Measurements from ENCODE around the gene RPA1.

RPA1 gene

GRCh38 chr17:1830288-1830687, 483 bp downstream of the RPA1 start:
- no peak overlapping the region for H4K8ac ChIP-seq (ENCODE audit: low read depth, low read length)
- H3K14ac ChIP-seq (ENCODE audit: low read length), result no peak overlapping the region
- no peaks in the 10 kb centered on the region for H3K27me3 ChIP-seq (ENCODE audit: control insufficient read depth in 3 of 3, insufficient read depth in 3 of 3, low read depth in 1 of 3, low read length in 3 of 3)
- peak overlapping the region; percentile 88 for H3K18ac ChIP-seq (ENCODE audit: low read length)
- H3K9ac ChIP-seq (ENCODE audit: low read depth, low read length, poor library complexity), result peak overlapping the region; percentile 89
- no peaks in the 10 kb centered on the region for H3K9me3 ChIP-seq (replicated peaks in 1 of 2; ENCODE audit: control insufficient read depth in 2 of 2, insufficient read depth in 1 of 2, low read depth in 1 of 2, low read length in 2 of 2)
- peak overlapping the region; percentile 100 for H2AFZ ChIP-seq (ENCODE audit: low read length)
- peak overlapping the region; percentile 90 to 99 for H3K4me3 ChIP-seq (ENCODE audit: low read length in 2 of 2)
- no peak overlapping the region for H3K4ac ChIP-seq (ENCODE audit: low read length)
- no peak overlapping the region for H2BK15ac ChIP-seq (ENCODE audit: low read length)
- H2BK120ac ChIP-seq (ENCODE audit: low read depth, low read length), result no peak overlapping the region
- H3K4me2 ChIP-seq (ENCODE audit: insufficient read depth, low read length, poor library complexity, severe bottlenecking), result peak overlapping the region; percentile 80
- no peak overlapping the region for H2AK5ac ChIP-seq (ENCODE audit: low read depth, low read length)
- H3K4me1 ChIP-seq (ENCODE audit: control insufficient read depth in 2 of 2, insufficient read depth in 1 of 2, low read depth in 1 of 2, low read length in 2 of 2), result peaks cover 3 to 11% of the 10 kb centered on the region in 2 donors
- peaks cover 2% of the 10 kb centered on the region for H3K79me1 ChIP-seq (ENCODE audit: low read depth, low read length)
- no peak overlapping the region for H2BK5ac ChIP-seq (ENCODE audit: low read length)
- H2BK12ac ChIP-seq (ENCODE audit: low read length), result no peak overlapping the region
- no peak overlapping the region for H3K23ac ChIP-seq (ENCODE audit: low read depth, low read length, poor library complexity)
- no peak overlapping the region for H3K27ac ChIP-seq (replicated peaks; ENCODE audit: low read length)
- H3K36me3 ChIP-seq (replicated peaks in 1 of 2; ENCODE audit: control insufficient read depth in 2 of 2, insufficient read depth in 2 of 2, low read length in 2 of 2), result peaks cover 7 to 61% of the 10 kb centered on the region in 2 donors
- no CpG with 5 or more reads among the region's 11 CpGs for WGBS, 2 donors (ENCODE audit: extremely low coverage in 2 of 2, insufficient read length in 2 of 2, insufficient replicate concordance in 1 of 2)
- peak; percentile 26 for DNase-seq (ENCODE audit: low spot score)
- no peak overlapping the region for H4K91ac ChIP-seq (ENCODE audit: low read depth, low read length, poor library complexity)

GRCh38 chr17:1834380-1835149, 4.8 kb downstream of the RPA1 start:
- H2BK5ac ChIP-seq (ENCODE audit: low read length), result no peak overlapping the region

GRCh38 chr17:1839516-1839915, 9.7 kb downstream of the RPA1 start:
- Histone ChIP-seq H2BK12ac (ENCODE audit: low read length) (no peak overlapping the region), H3K4ac (ENCODE audit: low read length) (no peak overlapping the region), H3K4me3 (ENCODE audit: low read length in 2 of 2) (no peak overlapping the region), H3K9ac (ENCODE audit: low read depth, low read length, poor library complexity) (no peak overlapping the region), H3K23ac (ENCODE audit: low read depth, low read length, poor library complexity) (no peak overlapping the region), H3K79me1 (ENCODE audit: low read depth, low read length) (peaks cover 1% of the 10 kb centered on the region), H4K91ac (ENCODE audit: low read depth, low read length, poor library complexity) (no peak overlapping the region), H3K14ac (ENCODE audit: low read length) (no peak overlapping the region), H3K9me3 (replicated peaks in 1 of 2; ENCODE audit: control insufficient read depth in 2 of 2, insufficient read depth in 1 of 2, low read depth in 1 of 2, low read length in 2 of 2) (no peaks in the 10 kb centered on the region), H3K4me2 (ENCODE audit: insufficient read depth, low read length, poor library complexity, severe bottlenecking) (no peak overlapping the region), H2BK120ac (ENCODE audit: low read depth, low read length) (no peak overlapping the region), H4K8ac (ENCODE audit: low read depth, low read length) (no peak overlapping the region), H3K18ac (ENCODE audit: low read length) (no peak overlapping the region), H3K36me3 (replicated peaks in 1 of 2; ENCODE audit: control insufficient read depth in 2 of 2, insufficient read depth in 2 of 2, low read length in 2 of 2) (peaks cover 12 to 69% of the 10 kb centered on the region in 2 donors), H3K27me3 (ENCODE audit: control insufficient read depth in 3 of 3, insufficient read depth in 3 of 3, low read depth in 1 of 3, low read length in 3 of 3) (no peaks in the 10 kb centered on the region), H2BK15ac (ENCODE audit: low read length) (no peak overlapping the region), H3K4me1 (ENCODE audit: control insufficient read depth in 2 of 2, insufficient read depth in 1 of 2, low read depth in 1 of 2, low read length in 2 of 2) (no peaks in the 10 kb centered on the region), H3K27ac (replicated peaks; ENCODE audit: low read length) (no peak overlapping the region), H2AFZ (ENCODE audit: low read length) (no peak overlapping the region), H2BK5ac (ENCODE audit: low read length) (no peak overlapping the region), H2AK5ac (ENCODE audit: low read depth, low read length) (no peak overlapping the region)
- no CpG with 5 or more reads among the region's 4 CpGs for WGBS, 2 donors (ENCODE audit: extremely low coverage in 2 of 2, insufficient read length in 2 of 2, insufficient replicate concordance in 1 of 2)
- DNase-seq (ENCODE audit: low spot score), result no peak

More at GRCh38 chr17:1834380-1835149, 4.8 kb downstream of the RPA1 start:
- H3K23ac ChIP-seq (ENCODE audit: low read depth, low read length, poor library complexity), result no peak overlapping the region
- no peak overlapping the region for H3K27ac ChIP-seq (replicated peaks; ENCODE audit: low read length)
- no peak overlapping the region for H3K4ac ChIP-seq (ENCODE audit: low read length)
- no peak overlapping the region for H4K8ac ChIP-seq (ENCODE audit: low read depth, low read length)
- no peak overlapping the region for H4K91ac ChIP-seq (ENCODE audit: low read depth, low read length, poor library complexity)
- H2BK12ac ChIP-seq (ENCODE audit: low read length), result no peak overlapping the region
- no peak overlapping the region for H3K9ac ChIP-seq (ENCODE audit: low read depth, low read length, poor library complexity)
- no peak overlapping the region for H3K14ac ChIP-seq (ENCODE audit: low read length)
- no peak overlapping the region for H3K4me3 ChIP-seq (ENCODE audit: low read length in 2 of 2)
- no peaks in the 10 kb centered on the region for H3K9me3 ChIP-seq (replicated peaks in 1 of 2; ENCODE audit: control insufficient read depth in 2 of 2, insufficient read depth in 1 of 2, low read depth in 1 of 2, low read length in 2 of 2)
- H3K36me3 ChIP-seq (replicated peaks in 1 of 2; ENCODE audit: control insufficient read depth in 2 of 2, insufficient read depth in 2 of 2, low read length in 2 of 2), result peaks cover 4 to 58% of the 10 kb centered on the region in 2 donors
- no peak for DNase-seq (ENCODE audit: low spot score)
- H3K27me3 ChIP-seq (ENCODE audit: control insufficient read depth in 3 of 3, insufficient read depth in 3 of 3, low read depth in 1 of 3, low read length in 3 of 3), result no peaks in the 10 kb centered on the region
- no CpG with 5 or more reads among the region's 12 CpGs for WGBS, 2 donors (ENCODE audit: extremely low coverage in 2 of 2, insufficient read length in 2 of 2, insufficient replicate concordance in 1 of 2)
- no peak overlapping the region for H2BK120ac ChIP-seq (ENCODE audit: low read depth, low read length)
- peaks cover 0 to 6% of the 10 kb centered on the region in 2 donors for H3K4me1 ChIP-seq (ENCODE audit: control insufficient read depth in 2 of 2, insufficient read depth in 1 of 2, low read depth in 1 of 2, low read length in 2 of 2)
- no peak overlapping the region for H2BK15ac ChIP-seq (ENCODE audit: low read length)
- H2AFZ ChIP-seq (ENCODE audit: low read length), result no peak overlapping the region
- no peaks in the 10 kb centered on the region for H3K79me1 ChIP-seq (ENCODE audit: low read depth, low read length)
- no peak overlapping the region for H3K18ac ChIP-seq (ENCODE audit: low read length)
- no peak overlapping the region for H3K4me2 ChIP-seq (ENCODE audit: insufficient read depth, low read length, poor library complexity, severe bottlenecking)
- no peak overlapping the region for H2AK5ac ChIP-seq (ENCODE audit: low read depth, low read length)

GRCh38 chr17:1843947-1844346, 14.1 kb downstream of the RPA1 start:
- Histone ChIP-seq H3K79me1 (ENCODE audit: low read depth, low read length) (peaks cover 3% of the 10 kb centered on the region), H2AFZ (ENCODE audit: low read length) (no peak overlapping the region), H2AK5ac (ENCODE audit: low read depth, low read length) (no peak overlapping the region), H2BK120ac (ENCODE audit: low read depth, low read length) (no peak overlapping the region), H3K14ac (ENCODE audit: low read length) (no peak overlapping the region), H3K36me3 (replicated peaks in 1 of 2; ENCODE audit: control insufficient read depth in 2 of 2, insufficient read depth in 2 of 2, low read length in 2 of 2) (peaks cover 19 to 81% of the 10 kb centered on the region in 2 donors), H3K18ac (ENCODE audit: low read length) (no peak overlapping the region), H3K9me3 (replicated peaks in 1 of 2; ENCODE audit: control insufficient read depth in 2 of 2, insufficient read depth in 1 of 2, low read depth in 1 of 2, low read length in 2 of 2) (no peaks in the 10 kb centered on the region), H3K9ac (ENCODE audit: low read depth, low read length, poor library complexity) (no peak overlapping the region), H3K4me3 (ENCODE audit: low read length in 2 of 2) (no peak overlapping the region), H3K23ac (ENCODE audit: low read depth, low read length, poor library complexity) (no peak overlapping the region), H3K4me2 (ENCODE audit: insufficient read depth, low read length, poor library complexity, severe bottlenecking) (no peak overlapping the region), H2BK5ac (ENCODE audit: low read length) (no peak overlapping the region), H4K91ac (ENCODE audit: low read depth, low read length, poor library complexity) (no peak overlapping the region), H4K8ac (ENCODE audit: low read depth, low read length) (no peak overlapping the region), H3K4me1 (ENCODE audit: control insufficient read depth in 2 of 2, insufficient read depth in 1 of 2, low read depth in 1 of 2, low read length in 2 of 2) (no peaks in the 10 kb centered on the region), H3K4ac (ENCODE audit: low read length) (no peak overlapping the region), H2BK12ac (ENCODE audit: low read length) (no peak overlapping the region), H2BK15ac (ENCODE audit: low read length) (no peak overlapping the region), H3K27me3 (ENCODE audit: control insufficient read depth in 3 of 3, insufficient read depth in 3 of 3, low read depth in 1 of 3, low read length in 3 of 3) (no peaks in the 10 kb centered on the region), H3K27ac (replicated peaks; ENCODE audit: low read length) (no peak overlapping the region)
- DNase-seq (ENCODE audit: low spot score), result no peak
- no CpG with 5 or more reads among the region's 9 CpGs for WGBS, 2 donors (ENCODE audit: extremely low coverage in 2 of 2, insufficient read length in 2 of 2, insufficient replicate concordance in 1 of 2)

Data from neuronal stem cell (in vitro differentiated cells).